Ureter (tissue), 1 donor: ENCODE data around the gene MPL. TPM values are rescaled to one million over a fixed set of nuclear protein-coding genes. Genes with fewer than 3 reads are reported as not detected.
A peak's percentile ranks its signal among the peaks of the same experiment; 100 is the strongest.
"Not testable (repeated sequence)": the region's sequence is repeated elsewhere in the genome, so short reads cannot be mapped to it uniquely, and the experiment has no call there.

ENCODE experiments used
- DNase-seq: peaks from one replicate; pipeline ENCODE4 v3.0.0-alpha.2; 2020; ENCODE audit warnings: low spot score
- total RNA-seq: library from RNA; stranded (reverse); gene quantifications from one replicate; pipeline ENCODE4 v1.2.4, GENCODE V29; 2023
- donor health status: DM: yes; HTN: yes; CAD: no.

MPL gene
- total RNA-seq, 1 donor from 2014 or later, result 0.55 TPM

DNA sequence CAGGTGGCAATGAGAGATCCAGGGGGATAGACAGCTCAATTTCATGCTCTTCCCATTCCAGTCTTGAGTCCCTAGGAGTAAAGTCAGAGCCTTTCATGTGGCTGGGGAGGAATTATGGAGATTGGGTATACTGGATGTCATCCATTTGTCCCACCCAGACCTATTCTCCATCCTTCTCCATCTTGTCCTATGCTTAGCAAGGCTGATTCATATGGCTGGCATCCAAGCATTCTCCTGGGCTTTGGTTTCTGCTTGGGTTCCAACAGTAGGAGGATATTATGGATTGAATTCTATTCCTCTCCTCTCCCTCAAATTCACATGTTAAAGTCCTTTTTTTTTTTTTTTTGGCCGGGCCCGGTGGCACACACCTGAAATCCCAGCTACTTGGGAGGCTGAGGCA is 17.3 kb downstream of the MPL start:
- DNase-seq, result no peak

DNA sequence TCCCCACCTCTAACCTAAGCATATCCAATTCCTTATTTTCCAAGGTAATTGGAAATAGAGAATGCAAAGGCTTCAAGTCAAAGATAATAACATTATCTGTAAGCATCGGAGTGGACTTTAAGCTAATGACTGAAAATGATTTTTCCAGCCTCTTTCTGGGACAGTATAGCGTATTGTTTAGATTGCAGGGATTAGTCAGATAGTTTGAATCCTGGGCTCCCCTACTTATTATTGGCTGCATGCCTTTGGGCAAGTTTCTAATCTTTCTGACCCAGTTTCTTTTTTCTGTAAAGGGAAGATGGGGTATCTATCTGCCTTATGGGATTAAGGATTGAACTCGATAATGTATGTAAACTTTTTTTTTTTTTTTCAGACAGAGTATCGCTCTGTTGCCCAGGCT is 19.6 kb downstream of the MPL start:
- DNase-seq, result no peak

DNA sequence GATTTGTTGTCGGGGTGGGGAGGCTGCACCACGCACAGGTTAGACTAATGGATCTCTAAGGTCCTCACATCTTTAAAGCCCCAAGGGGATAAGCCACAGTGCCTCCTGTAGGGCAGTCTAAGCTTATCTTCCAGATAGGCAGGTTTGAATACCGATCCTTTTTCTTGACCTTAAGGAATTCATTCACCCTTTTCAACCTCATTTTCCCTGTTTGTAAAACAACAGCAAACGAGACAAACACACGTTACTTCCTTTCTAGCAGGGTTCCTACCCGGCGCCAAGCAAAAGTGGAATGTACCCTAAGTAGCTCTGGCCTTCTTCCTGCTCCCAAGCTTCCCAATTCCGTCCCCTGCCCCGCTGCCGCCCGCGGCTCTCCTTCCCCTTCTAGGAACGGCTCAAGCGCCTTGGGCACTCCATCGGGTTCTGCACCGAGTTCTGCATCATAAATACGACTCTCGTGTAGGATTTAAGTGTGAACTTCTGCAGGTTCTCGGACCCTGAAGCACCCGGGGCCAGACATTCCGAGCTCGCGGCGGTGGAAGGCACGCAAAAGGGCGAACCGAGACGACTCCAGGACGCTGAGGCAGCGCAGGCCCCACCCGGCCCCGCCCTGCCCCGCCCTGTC is 20.6 kb downstream of the MPL start:
- DNase-seq, result no peak

DNA sequence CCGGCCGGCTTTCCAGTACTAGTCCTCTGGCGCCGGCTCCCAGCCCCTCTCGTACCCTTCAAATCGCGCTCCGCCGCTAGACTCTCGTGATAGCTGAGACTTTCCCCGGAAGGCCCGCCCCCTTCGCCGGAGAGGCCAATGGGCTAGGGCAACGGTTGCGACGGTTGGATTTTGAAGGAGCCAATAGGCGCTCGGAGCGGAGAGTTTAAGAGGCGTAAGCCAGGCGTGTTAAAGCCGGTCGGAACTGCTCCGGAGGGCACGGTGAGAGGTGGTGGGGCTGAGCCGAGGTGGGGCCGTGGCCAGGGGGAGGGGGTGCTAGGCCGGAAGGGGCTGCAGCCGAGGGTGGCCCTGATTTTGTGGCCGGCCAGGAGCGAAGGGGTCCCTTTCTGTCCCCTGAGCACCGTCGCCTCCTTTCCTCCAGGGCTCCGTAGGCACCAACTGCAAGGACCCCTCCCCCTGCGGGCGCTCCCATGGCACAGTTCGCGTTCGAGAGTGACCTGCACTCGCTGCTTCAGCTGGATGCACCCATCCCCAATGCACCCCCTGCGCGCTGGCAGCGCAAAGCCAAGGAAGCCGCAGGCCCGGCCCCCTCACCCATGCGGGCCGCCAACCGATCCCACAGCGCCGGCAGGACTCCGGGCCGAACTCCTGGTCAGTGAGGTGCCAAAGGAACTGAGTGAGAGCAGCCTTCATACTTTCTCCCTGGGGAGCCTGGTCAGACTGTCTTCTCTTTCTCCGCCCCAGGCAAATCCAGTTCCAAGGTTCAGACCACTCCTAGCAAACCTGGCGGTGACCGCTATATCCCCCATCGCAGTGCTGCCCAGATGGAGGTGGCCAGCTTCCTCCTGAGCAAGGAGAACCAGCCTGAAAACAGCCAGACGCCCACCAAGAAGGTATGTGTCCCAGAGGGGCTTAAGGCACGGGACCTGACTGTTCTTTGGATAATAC is 21.4 kb downstream of the MPL start, which contains the start of gene CDC20:
Gene CDC20 (plus strand): TSS at position 236 of the 948 bp plus-strand sequence. CDS start 235 bp downstream, at position 471.
- peak; percentile 98 for DNase-seq

DNA sequence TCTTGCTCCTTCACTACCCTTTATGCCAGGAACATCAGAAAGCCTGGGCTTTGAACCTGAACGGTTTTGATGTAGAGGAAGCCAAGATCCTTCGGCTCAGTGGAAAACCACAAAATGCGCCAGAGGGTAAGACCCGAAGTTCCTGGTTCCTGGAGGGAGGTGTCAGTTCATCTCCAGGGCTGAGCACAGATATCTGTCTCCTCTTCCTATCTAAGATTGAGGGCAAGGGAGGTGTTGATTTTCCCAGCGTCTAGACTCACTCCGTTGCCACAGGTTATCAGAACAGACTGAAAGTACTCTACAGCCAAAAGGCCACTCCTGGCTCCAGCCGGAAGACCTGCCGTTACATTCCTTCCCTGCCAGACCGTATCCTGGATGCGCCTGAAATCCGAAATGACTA is 22.1 kb downstream of the MPL start:
- no peak for DNase-seq

DNA sequence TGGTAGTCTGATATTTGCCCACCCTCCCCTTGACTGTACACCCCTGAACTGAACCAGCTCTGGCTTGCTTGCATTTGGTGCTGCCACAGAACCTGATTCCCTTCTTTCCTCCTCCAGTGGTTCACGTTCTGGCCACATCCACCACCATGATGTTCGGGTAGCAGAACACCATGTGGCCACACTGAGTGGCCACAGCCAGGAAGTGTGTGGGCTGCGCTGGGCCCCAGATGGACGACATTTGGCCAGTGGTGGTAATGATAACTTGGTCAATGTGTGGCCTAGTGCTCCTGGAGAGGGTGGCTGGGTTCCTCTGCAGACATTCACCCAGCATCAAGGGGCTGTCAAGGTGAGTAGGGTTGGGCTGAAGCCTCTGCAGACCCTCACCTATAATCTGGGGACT is 23.0 kb downstream of the MPL start:
- DNase-seq, result no peak

DNA sequence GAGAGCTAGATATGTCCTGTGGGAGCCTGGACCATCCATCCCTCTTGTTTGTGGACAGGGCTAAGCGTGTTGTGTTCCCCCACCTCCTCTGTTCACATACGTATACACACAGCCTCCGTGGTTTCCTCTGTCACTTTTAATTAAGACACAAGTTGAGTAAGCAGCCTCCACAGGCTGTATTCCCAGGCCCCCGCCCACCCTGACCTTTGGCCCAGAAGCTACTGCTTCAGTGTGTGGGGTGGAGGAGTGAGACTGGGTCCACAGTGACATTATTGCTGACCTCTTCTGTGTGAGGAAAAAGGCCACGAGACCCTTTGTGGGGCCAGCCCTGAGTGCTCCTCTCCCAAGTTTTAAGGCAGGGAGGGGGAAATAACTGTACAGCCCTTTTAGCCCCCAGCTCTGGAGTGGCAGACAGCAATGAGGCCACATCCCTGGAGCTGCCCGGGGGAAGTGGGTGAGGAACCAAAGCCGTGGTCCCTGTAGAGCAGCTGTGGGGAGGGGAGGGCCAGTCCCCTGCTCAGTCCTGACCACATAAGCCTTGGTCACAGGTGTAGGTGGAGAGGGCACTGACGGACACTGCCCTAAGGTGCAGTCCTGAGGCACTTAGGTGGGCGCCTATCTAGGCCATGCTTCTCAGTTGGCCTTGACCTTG is 25.8 kb downstream of the MPL start:
- no peak for DNase-seq

DNA sequence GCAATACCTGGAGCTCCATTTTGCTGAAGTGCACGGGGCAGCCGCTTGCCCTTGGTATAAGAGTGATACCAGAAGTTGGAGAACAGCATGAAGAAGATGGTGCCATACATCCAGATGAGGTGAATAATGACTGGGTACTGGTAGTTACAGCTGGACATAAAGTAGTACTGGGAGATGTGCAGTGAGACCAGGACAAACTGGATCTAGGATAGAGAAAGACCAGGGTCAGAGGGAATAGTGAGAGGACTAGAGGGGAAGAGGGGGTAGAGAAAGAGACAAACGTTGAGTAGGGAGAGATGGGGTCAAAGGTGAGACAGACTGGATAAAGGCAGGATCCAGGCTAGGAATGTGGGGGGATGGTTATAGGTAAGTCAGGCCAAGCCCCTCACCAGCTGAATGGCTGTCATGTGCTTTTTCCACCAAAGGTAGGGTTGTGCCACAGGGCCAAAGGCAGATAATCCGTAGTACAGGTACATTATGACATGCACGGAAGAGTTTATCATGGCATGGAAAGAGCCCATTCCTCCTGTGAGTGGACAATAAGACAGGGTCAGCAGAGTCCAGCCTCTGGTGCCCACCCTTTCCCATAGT is 26.4 kb downstream of the MPL start:
- DNase-seq, result no peak

DNA sequence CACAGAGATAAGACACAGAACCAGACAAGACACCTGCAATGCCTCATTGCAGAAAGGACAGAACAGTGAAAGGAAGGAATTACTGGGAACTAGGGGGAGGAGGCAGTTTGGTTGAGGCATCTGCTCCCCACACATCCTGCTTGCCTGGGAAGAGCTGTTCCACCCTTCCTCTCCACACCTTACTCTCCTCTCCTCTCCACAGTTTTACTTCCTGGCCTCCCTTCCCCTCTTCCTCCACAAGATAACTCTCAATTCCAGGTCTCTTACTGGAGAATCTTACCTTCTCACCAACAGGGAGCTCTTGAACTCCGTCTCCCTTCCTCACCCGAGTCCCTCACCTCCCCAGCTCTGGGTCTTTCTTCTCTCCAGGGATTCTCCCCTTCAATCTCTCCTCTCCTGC is 28.1 kb downstream of the MPL start:
- DNase-seq, result no peak

DNA sequence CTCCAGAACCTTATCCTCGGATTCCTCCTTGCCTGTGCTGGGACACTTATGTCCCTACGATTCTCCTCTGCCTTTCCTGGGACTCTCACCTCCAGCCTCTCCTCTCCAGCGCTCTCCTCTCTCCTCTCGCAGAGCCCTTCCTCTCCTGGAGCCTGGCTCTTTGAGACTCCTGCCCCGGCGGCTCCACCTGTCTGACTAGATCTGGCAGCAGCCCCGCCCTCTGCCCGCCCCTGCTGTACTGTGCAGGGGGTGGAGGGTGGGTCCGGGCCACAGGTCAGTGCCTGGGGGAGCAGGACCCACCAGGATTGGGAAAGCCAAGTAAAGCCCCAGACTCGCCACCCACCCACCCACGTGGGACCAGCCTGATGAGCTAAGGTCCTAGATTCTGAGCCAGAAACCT is 28.6 kb downstream of the MPL start:
- DNase-seq, result peak; percentile 87

DNA sequence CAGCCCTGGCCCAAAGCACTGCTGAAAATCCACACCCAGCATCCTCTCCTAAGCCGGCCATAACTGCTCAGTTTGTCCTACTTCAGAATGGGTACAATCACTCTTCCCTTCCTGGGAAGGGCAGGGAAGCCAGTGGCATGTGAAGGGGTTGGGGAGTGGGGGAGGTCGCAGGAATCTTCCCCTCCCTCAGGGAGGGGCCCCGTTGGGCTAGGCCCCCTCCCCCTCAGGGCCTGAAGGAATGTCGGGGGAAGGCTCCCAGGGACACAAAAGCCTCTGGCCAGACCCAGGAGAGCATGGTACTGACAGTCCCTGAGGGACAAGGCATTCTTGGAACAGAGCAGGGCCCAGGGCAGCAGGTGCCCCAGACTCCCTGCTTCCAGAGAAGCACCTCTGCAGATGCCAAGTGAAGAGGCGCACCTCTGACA is 29.0 kb downstream of the MPL start:
- no peak for DNase-seq

DNA sequence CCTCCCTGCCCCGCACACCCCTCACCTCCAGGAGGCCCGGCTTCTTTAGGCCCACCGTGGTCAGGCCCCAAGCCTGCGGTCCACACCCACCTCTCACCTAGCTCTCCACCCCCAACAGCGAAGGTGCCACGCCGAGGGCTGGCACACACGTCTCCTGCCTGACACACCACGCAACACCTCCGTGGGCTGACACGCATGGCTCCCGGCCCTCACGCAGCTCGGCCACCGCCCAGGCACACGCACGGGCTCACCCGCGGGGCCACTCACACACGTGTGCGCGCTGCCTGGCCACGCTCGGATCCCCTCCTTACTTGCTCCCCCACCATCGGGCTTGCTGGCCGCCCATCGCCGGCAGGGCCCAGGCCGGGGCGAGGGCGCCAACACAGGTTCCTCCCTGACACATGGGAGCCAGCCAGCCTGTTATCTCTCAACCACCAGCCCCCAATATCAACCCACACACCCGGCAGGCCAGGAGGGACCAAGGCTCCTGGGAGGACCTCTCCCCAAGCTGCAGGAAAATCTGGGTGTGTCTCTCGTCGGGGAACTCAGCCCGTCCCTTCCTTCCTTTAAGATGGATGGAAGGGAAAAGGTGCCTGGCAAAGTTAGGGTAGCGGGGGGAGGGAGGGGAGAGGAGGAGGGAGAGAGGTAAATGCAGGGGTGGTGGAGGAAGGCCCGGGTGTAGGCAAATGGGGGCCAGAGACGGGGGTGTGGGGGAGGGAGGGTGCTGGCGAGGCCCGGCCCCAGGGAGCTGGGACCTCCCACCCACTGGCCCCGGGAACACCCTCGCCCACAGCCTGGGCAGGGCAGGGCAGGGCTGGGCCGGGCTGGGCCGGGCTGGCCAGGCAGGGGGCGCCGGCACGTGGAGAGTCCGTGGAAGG is 29.6 kb downstream of the MPL start:
- peak; percentile 60 for DNase-seq

DNA sequence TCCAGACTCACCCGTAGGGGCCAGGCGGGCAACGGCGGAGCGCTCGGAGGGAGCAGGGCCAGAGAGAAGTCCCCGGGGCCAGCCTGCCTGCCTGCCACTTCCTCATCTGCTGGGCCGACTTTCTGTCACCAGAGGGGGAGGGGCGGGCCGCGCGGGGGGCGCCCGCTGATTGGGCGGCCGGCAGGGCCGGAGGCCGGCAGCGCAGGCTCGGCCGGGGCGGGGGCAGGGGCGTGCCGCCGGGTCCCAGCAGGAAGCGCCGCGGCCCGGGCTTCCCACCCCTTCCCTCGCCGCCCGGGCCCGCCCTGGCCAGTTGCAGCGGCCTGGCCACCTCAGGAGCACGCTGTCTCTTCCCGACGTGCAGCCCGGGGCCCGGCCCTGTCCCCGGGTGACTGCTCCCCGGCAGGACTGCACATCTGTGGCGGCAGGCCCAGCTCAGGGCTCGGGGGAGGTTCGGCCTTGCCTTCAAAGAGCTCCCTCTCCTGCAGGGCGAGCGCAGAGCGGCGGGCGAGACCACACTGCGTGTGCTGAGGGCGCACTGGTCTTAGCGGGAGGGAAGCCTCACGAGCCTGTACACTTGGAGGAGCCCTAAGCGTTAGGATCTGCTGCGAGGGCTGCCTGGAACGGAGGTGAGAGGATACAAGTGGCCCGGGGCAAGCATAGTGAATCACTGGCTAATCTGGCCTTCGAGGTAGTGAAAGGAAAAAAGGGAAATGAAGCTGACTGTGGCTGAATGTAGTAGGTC is 30.5 kb downstream of the MPL start, which contains the start of gene ELOVL1:
Gene ELOVL1 (minus strand): TSS at position 108 of the 742 bp plus-strand sequence. CDS start 2,402 bp downstream, outside the sequence.
- peak; percentile 94 for DNase-seq

DNA sequence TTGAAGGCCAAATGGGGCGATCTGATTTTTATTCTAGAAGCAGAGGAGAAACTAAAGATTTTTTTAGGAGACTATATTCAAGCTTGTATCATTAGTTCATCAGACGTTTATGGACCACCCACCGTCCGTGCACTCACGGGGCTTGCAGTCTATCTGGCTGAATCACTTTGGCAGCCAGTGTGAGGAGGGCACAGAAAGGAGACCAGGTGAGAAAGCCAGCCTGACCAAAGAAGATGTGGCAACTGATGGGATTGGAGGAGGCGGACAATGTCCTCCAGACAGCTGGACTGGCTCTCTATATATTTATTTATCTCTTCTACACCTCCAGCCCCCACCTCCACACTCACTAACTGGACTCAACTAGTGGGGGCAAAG is 31.0 kb downstream of the MPL start:
- DNase-seq, result no peak

DNA sequence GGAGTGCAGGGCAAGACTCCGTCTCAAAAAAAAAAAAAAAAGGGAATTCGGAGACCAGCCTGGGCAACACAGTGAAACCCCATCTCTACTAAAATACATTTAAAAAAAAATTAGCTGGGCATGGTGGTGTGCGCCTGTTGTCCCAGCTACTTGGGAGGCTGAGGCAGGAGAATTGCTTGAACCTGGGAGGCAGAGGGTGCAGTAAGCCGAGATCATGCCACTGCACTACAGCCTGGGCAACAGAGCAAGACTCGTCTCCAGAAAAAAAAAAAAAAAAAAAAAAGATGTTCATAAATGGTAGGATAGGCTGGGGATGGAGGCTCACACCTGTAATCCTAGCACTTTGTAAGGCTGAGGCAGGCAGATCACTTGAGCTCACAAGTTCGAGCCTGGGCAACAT is 32.2 kb downstream of the MPL start:
- not testable (repeated sequence) for DNase-seq

DNA sequence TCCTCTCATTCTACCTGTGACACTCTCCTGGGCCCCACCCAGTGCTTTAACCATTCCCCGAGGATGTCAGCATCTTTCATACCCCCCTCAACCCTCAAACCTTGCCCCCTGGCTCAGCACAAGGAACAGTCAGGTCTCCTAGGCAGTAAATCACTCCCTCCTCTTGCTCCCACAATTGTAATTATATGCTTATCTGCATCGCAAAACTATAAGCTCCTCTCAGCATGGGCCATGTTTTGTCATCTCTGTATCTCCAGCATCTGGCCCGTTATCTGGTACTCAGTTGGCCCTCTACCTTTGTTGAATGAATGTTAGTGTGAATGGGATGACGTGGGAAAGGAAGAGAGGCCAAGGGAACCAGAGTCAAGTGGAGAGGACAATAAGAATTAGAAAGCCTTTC is 32.9 kb downstream of the MPL start:
- DNase-seq, result no peak

DNA sequence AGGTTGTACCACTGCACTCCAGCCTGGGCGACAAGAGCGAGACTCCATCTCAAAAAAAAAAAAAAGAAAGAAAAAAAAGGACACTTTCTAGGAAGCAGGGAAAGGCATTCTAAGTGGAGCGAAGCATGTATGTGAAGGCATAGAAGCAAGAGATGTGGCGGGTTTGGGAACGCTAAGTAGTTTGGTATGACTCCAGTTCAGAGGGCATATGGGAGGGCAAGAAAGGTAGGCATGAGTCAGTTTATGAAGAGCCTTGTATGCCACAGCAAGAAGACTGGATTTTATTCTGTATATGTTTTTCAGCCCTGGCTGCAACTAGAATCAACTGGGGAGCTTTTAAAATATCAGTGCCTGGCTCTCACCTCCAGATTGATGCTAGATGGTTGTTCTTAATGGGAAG is 34.6 kb downstream of the MPL start:
- DNase-seq, result no peak

DNA sequence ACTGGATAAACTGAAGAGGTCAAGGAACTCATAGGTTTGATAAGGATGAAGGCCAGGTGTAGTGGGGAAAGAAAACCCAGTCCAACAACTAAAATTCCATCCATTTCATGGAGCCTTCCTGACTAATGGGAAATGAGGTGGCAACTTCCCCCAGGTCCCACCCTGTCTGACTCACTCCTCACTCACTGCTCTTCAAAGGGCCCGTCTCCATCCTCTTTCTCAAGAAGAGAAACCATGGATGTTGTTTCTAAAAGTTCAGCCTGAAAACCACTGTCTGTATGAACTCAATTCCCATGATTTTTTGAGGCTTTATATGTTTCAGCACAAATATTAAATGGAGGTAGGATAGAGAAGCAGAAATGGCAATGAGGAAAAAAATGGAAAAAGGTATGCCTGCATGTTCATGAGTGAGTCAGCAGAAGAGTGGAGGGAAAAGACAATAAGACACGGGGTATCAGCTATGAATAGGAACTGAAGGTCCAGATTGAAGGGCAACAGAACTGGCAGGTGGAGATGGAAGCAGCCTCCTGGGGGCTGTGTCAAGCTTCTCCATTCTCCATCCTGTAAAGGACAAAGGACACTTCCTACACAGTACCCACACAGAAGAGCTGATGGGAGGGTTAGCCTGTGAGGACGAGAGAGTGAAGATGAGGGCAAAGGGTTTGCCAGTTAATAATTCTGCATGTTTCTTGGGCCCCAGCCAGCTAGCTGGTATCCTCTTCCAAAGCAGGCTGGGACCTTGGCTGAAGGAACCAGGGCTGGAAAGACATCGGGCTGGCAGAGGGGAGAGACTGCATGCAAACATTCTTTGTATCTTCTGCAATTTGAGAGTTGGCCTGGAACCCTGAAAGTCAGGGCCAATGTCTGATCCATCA is 35.7 kb downstream of the MPL start:
- DNase-seq, result no peak

DNA sequence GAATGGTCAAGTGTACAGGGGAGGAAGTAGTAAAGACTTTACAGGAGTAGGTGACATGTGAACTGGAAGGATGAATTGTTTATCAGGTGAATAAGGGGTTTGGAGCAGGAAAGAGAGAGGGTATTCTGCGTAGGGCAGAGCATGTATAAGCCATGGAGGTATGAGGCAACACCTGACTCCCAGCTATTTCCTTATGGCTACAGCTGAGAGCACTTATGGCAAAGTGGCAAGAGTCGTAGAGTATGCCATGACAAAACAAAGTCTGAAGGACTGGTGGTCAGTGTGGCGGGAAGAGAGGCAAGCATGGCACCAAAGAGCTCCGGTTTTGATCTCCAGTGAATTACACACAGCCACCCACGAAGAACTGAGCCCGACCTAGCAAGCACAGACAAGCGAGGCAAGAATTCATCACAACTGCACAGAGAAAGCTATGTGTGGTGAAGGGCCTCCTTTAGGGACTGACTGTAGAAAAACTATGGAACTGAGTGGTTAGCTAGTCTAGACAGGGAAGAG is 39.2 kb downstream of the MPL start:
- no peak for DNase-seq
